GM18909 (cell line): Measurements from ENCODE around the gene SPTBN5.
A peak's percentile ranks its signal among the peaks of the same experiment; 100 is the strongest.

Experiments
- ATAC-seq: cut with Tn5 transposase; IDR thresholded peaks from one replicate; pipeline ENCODE4 v1.9.1; 2021; ENCODE audit warnings: mild to moderate bottlenecking; ENCODE audit not compliant: unreplicated experiment, poor library complexity

The SPTBN5 gene

GRCh38 chr15:41812820-41813375, 81.0 kb downstream of the SPTBN5 start:
- ATAC-seq: no peak

GRCh38 chr15:41811432-41812195, 82.2 kb downstream of the SPTBN5 start:
- ATAC-seq: peak; percentile 62

- ATAC-seq: no peak
Observed at GRCh38 chr15:41810651-41811431, 83.0 kb downstream of the SPTBN5 start.

GRCh38 chr15:41809526-41810220, 84.2 kb downstream of the SPTBN5 start:
- ATAC-seq: no peak

- ATAC-seq: no peak
Observed at GRCh38 chr15:41809121-41809520, 84.7 kb downstream of the SPTBN5 start.

- no peak for ATAC-seq
Observed at GRCh38 chr15:41806291-41807181, 87.3 kb downstream of the SPTBN5 start.

GRCh38 chr15:41805711-41806110, 88.1 kb downstream of the SPTBN5 start:
- no peak for ATAC-seq

- ATAC-seq: no peak
Observed at GRCh38 chr15:41804916-41805666, 88.8 kb downstream of the SPTBN5 start.

GRCh38 chr15:41804361-41804760, 89.5 kb downstream of the SPTBN5 start:
- ATAC-seq: no peak

- ATAC-seq: no peak
Observed at GRCh38 chr15:41801850-41802455, 91.9 kb downstream of the SPTBN5 start.

- ATAC-seq: no peak
Observed at GRCh38 chr15:41801185-41801584, 92.7 kb downstream of the SPTBN5 start.

GRCh38 chr15:41799488-41799805, 94.4 kb downstream of the SPTBN5 start:
- ATAC-seq: no peak

- ATAC-seq: no peak
Observed at GRCh38 chr15:41798607-41799487, 95.0 kb downstream of the SPTBN5 start.
